Keratinocyte (primary cell): ENCODE results near the gene PPA2. TPM values are rescaled to one million over a fixed set of nuclear protein-coding genes. Genes with fewer than 3 reads are reported as not detected.

ENCODE experiments used
- DNase-seq: peaks from one replicate; pipeline ENCODE4 v3.0.0-alpha.2; 2011; ENCODE audit warnings: low read depth, missing footprints, low spot score
- FAIRE-seq: peaks from 2 replicates; lab custom pipeline; 2011; peaks lifted over from hg19 to GRCh38; lab: Jason Lieb, UNC
- H2AFZ ChIP-seq: 2 replicates; pipeline ENCODE4 v1.6.0; 2012; ENCODE audit warnings: low read length, control low read depth, inconsistent platforms; ENCODE audit not compliant: control insufficient read depth
- H3K27ac ChIP-seq: 2 replicates; pipeline ENCODE4 v1.5.1; 2011; ENCODE audit warnings: low read length; ENCODE audit not compliant: control insufficient read depth, insufficient read depth
- H3K27me3 ChIP-seq: 3 replicates; pipeline ENCODE4 v1.6.0; 2011; ENCODE audit warnings: low read length; ENCODE audit not compliant: control insufficient read depth, insufficient read depth; ENCODE audit errors: extremely low read depth
- H3K36me3 ChIP-seq, 2 experiments: 2 replicates in 1 of 2; 3 replicates in 1 of 2; pipeline ENCODE4 v1.5.1; 2011; ENCODE audit warnings: low read length in 2 of 2, mild to moderate bottlenecking in 1 of 2; ENCODE audit not compliant: control insufficient read depth in 2 of 2, insufficient read depth in 2 of 2; ENCODE audit errors: extremely low read depth in 1 of 2
- H3K4me1 ChIP-seq: 3 replicates; pipeline ENCODE4 v1.5.1; 2011; ENCODE audit warnings: low read length; ENCODE audit not compliant: control insufficient read depth, insufficient read depth; ENCODE audit errors: extremely low read depth
- H3K4me2 ChIP-seq: 3 replicates; pipeline ENCODE4 v1.6.0; 2011; ENCODE audit warnings: low read depth, low read length; ENCODE audit not compliant: control insufficient read depth, insufficient read depth; ENCODE audit errors: extremely low read depth
- H3K4me3 ChIP-seq, 3 experiments: fragments of 200-600 bp in 1 of 3; sonication (generic) in 1 of 3; 2 replicates in 2 of 3; 3 replicates in 1 of 3; pipeline ENCODE4 v1.5.1; 2011 to 2016; ENCODE audit warnings: low read length in 3 of 3, mild to moderate bottlenecking in 3 of 3, control low read depth in 2 of 3, inconsistent platforms in 1 of 3, low read depth in 1 of 3, mixed read lengths in 1 of 3, mixed run types in 1 of 3, moderate library complexity in 1 of 3; ENCODE audit not compliant: control insufficient read depth in 2 of 3, insufficient read depth in 2 of 3; ENCODE audit errors: extremely low read depth in 1 of 3
- H3K79me2 ChIP-seq: 2 replicates; pipeline ENCODE4 v1.6.0; 2012; ENCODE audit warnings: low read length; ENCODE audit not compliant: control insufficient read depth, insufficient read depth
- H3K9ac ChIP-seq: 3 replicates; pipeline ENCODE4 v1.6.0; 2011; ENCODE audit warnings: low read length; ENCODE audit not compliant: control insufficient read depth, insufficient read depth; ENCODE audit errors: extremely low read depth
- H3K9me1 ChIP-seq: 3 replicates; pipeline ENCODE4 v1.6.0; 2011; ENCODE audit warnings: low read length; ENCODE audit not compliant: control insufficient read depth, insufficient read depth; ENCODE audit errors: extremely low read depth
- H3K9me3 ChIP-seq: 2 replicates; pipeline ENCODE4 v1.5.1; 2012; ENCODE audit warnings: low read depth, low read length; ENCODE audit not compliant: control insufficient read depth
- H4K20me1 ChIP-seq: 3 replicates; pipeline ENCODE4 v1.6.0; 2011; ENCODE audit warnings: low read length; ENCODE audit not compliant: control insufficient read depth, insufficient read depth; ENCODE audit errors: extremely low read depth
- EZH2 ChIP-seq: IDR thresholded peaks from one replicate; pipeline ENCODE4 v1.6.1; 2012; ENCODE audit warnings: inconsistent platforms, mild to moderate bottlenecking, low read length, moderate library complexity
- dilution Hi-C: fragments of 300-500 bp; cut with MboI; formaldehyde crosslinking; loops from one replicate; pipeline ENCODE4 v1.7.0; 2020; ENCODE audit warnings: low sequenced_read_pairs; ENCODE audit not compliant: extremely low pct_ligation_motif_present
- polyA plus RNA-seq, 5 experiments: library from polyadenylated mRNA; depleted of rRNA in 3 of 5; stranded (reverse) in 3 of 5; stranded (forward) in 1 of 5; unstranded in 1 of 5; fragments of >200 nt; gene quantifications; 1 replicate in 1 of 5; 2 replicates in 3 of 5; 3 replicates in 1 of 5; pipeline versions ENCODE4 v1.2.1 to v1.2.3, GENCODE V29; 2011 to 2012; ENCODE audit warnings: missing spikeins in 2 of 5, low read depth in 1 of 5, low replicate concordance in 1 of 5
- TF ChIP-seq, protein P1 (sequence below), 3 experiments: IDR thresholded peaks in 1 of 3; conservative IDR thresholded peaks in 1 of 3; optimal IDR thresholded peaks in 1 of 3; 2 replicates in 2 of 3; 3 replicates in 1 of 3; pipeline versions ENCODE3 to v1.5.1; 2011; ENCODE audit warnings: low read length in 3 of 3, mild to moderate bottlenecking in 3 of 3, moderate library complexity in 2 of 3, control low read depth in 1 of 3, inconsistent platforms in 1 of 3; ENCODE audit not compliant: insufficient read depth in 2 of 3; ENCODE audit errors: extremely low read depth in 1 of 3

Gene PPA2
- polyA plus RNA-seq, 1 donor (not counting 4 experiments of a cell fraction or from before 2014, with no cell fraction given): 174 TPM

DNA sequence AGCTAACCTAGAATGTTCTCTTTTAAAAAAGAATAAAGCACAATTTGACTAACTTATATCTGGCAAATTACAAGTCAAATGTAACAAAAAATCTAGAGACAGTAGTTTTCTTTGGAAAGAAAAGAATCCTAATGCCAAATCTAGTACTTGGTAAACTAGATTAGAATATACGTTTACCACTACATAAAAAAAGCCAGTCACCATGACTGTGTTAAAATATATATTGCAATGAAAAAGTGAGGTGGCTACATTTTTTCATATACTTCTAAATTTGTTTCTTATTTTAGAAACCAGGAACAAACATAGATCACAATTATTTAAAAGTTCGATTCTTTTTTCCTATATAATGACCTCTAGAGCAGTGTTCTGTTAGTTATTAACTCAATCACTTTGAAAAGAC is 29.6 kb upstream of the PPA2 start:
- FAIRE-seq: no peak
- H3K36me3 ChIP-seq: no peaks in the 10 kb centered on the region
- dilution Hi-C loops: no loop called here
- H4K20me1 ChIP-seq: no peaks in the 10 kb centered on the region
- H3K9me1 ChIP-seq: no peaks in the 10 kb centered on the region
- no peaks in the 10 kb centered on the region for H3K79me2 ChIP-seq
- no peak overlapping the region for H3K4me2 ChIP-seq
- TF ChIP-seq EZH2: no peak
- TF ChIP-seq, protein P1, sequence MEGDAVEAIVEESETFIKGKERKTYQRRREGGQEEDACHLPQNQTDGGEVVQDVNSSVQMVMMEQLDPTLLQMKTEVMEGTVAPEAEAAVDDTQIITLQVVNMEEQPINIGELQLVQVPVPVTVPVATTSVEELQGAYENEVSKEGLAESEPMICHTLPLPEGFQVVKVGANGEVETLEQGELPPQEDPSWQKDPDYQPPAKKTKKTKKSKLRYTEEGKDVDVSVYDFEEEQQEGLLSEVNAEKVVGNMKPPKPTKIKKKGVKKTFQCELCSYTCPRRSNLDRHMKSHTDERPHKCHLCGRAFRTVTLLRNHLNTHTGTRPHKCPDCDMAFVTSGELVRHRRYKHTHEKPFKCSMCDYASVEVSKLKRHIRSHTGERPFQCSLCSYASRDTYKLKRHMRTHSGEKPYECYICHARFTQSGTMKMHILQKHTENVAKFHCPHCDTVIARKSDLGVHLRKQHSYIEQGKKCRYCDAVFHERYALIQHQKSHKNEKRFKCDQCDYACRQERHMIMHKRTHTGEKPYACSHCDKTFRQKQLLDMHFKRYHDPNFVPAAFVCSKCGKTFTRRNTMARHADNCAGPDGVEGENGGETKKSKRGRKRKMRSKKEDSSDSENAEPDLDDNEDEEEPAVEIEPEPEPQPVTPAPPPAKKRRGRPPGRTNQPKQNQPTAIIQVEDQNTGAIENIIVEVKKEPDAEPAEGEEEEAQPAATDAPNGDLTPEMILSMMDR (optimal IDR thresholded peaks at IDR 0.05 in 1 of 3, IDR thresholded peaks at IDR 0.05 in 1 of 3, conservative IDR thresholded peaks at IDR 0.05 in 1 of 3; ENCODE audit: extremely low read depth in 1 of 3, insufficient read depth in 2 of 3, low read length in 3 of 3): no peak
- H3K4me1 ChIP-seq: no peaks in the 10 kb centered on the region
- no peak overlapping the region for H3K27ac ChIP-seq
- H3K9ac ChIP-seq: no peak overlapping the region
- no peak overlapping the region for H2AFZ ChIP-seq
- no peaks in the 10 kb centered on the region for H3K27me3 ChIP-seq
- DNase-seq: no peak
- no peak overlapping the region for H3K4me3 ChIP-seq
- H3K9me3 ChIP-seq: no peaks in the 10 kb centered on the region

DNA sequence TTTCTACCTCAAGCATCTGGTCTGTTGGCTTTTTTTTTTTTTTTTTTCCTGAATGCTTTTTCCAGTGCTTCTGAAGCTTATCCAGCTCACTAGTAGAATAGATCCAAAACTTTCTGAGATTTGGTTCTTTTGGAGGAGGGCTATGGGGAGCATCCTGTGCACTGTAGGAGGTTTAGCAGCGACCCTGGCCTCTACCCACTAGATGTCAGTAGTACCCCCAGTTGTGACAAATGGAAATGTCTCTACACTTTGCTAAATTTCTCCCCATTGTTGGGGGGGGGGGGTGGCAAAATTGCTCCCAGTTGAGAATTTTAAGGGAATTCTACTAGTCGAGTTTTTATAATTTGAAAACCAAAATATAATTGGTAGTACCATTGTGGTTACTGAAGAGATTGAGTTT is 23.0 kb upstream of the PPA2 start:
- FAIRE-seq: no peak
- no peaks in the 10 kb centered on the region for H3K4me1 ChIP-seq
- H2AFZ ChIP-seq: no peak overlapping the region
- no peaks in the 10 kb centered on the region for H3K9me1 ChIP-seq
- H3K27ac ChIP-seq: no peak overlapping the region
- no peak overlapping the region for H3K4me3 ChIP-seq
- H3K36me3 ChIP-seq: no peaks in the 10 kb centered on the region
- TF ChIP-seq, protein P1 (optimal IDR thresholded peaks at IDR 0.05 in 1 of 3, IDR thresholded peaks at IDR 0.05 in 1 of 3, conservative IDR thresholded peaks at IDR 0.05 in 1 of 3; ENCODE audit: extremely low read depth in 1 of 3, insufficient read depth in 2 of 3, low read length in 3 of 3): peak; percentile 17 to 58 (median 20)
- TF ChIP-seq EZH2: no peak
- no peak for DNase-seq
- no peaks in the 10 kb centered on the region for H3K27me3 ChIP-seq
- H3K9me3 ChIP-seq: no peaks in the 10 kb centered on the region
- no peaks in the 10 kb centered on the region for H4K20me1 ChIP-seq
- H3K4me2 ChIP-seq: no peak overlapping the region
- H3K79me2 ChIP-seq: no peaks in the 10 kb centered on the region
- no peak overlapping the region for H3K9ac ChIP-seq
- dilution Hi-C loops: no loop called here
